Limb (tissue), 2 donors: Measurements from ENCODE around the gene GLYATL1B.
"Not testable (repeated sequence)": the region's sequence is repeated elsewhere in the genome, so short reads cannot be mapped to it uniquely, and the experiment has no call there.

ENCODE experiments used
- DNase-seq, 2 donors: peaks; one replicate each; pipeline ENCODE4 v3.0.0-alpha.2; 2016; ENCODE audit errors: extremely low spot score in 2 of 2

Gene GLYATL1B

DNA sequence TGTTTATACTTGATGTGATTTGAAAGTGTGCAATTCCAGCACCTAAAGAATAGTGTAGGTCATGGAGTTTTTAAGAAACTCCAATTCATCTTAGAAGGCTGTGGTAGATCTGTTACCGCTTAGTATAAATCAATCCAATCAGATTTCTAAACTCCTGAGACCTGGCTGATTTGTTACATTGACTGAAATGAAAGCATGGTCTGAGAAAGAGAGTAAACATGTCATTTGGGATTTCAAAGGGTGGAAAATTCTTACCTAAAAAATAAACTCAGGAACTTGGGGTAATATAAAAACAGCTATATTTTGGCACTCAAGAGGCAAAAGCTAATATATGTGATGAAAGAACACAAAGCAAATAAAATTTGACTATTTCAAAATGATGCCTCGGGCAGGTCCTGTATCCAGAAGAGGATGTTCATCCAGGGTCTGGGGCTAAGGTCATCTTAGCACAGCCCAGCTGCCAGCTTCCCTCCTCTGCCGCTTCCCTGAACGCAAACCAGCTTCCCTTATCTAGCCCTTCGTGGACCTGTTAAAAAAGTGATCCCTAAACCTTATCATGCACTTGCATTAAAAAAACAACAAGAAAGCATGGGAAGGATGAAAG, 10.0 kb downstream of the GLYATL1B start:
- not testable (repeated sequence) for DNase-seq

DNA sequence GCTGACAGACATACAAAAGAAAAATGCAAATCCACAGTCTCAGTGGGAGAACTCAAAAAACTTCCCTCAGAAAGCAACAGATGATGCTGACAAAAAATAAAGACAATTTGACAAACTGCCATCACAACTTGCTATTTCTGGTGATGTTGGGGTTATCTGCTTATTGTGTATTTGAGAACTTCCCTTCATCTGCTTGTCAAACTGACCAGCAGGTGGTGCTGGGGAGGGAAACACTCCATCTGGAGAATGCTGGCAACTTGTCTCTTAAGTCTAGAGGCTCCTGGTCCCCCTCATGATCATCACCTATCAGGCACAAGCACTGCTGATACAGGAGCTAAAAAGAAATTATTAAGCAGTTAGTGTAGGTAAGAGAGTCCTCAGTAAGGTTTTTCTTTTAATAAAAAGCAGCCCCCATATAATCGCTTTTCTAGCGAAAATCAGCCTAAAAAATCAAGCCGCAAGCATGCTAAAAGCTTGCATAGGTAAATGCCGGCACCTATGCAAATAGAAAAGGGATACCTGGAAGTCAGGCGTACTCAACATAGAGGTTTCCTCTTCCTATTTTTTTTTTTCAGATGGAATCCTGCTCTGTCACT, 11.1 kb downstream of the GLYATL1B start:
- peak in 1 of 2 donors; percentile 60 for DNase-seq

DNA sequence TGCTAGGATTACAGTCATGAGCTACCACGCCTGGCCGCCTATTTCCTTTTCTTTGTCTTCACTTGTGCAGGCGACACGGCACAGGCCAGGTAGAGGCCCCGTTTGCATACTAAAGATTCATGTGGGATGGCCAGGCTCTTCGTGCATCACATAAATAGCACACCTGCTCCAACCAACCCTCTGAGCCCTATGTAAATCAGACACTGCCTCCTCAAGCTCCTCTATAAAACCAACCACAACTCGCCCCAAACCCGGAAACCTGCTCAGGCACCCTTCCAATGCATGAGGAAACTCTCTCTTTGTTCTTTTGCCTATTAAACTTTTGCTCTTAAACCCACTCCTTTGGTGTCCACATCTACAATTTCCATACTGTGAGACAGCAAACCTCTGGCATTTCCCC, 11.8 kb downstream of the GLYATL1B start:
- DNase-seq: not testable (repeated sequence)

DNA sequence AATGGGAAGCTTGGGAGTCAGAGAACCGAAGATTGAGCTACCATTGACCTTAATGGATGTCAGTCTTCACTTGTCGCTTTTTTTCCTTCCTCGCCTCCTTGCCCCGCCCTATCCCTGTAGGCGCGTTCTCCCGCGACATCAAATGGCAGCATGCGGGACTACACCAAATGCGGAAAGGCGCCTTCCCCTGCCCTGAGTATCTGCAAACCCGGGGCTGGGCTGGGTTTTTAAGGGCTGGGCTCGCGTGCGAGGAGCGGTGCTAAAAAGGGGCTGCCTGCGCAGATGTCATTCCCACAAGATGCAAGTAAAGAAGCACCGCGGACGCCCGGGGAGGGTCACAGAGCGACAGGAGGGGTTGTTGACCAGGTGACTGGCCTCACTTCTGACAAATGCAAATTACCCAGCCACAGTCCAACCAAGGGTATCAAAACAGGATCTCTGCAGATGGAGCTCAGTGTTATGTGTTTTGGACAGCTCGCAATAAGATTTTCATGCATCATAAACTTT, 16.2 kb downstream of the GLYATL1B start:
- peak; percentile 5 to 54 for DNase-seq

DNA sequence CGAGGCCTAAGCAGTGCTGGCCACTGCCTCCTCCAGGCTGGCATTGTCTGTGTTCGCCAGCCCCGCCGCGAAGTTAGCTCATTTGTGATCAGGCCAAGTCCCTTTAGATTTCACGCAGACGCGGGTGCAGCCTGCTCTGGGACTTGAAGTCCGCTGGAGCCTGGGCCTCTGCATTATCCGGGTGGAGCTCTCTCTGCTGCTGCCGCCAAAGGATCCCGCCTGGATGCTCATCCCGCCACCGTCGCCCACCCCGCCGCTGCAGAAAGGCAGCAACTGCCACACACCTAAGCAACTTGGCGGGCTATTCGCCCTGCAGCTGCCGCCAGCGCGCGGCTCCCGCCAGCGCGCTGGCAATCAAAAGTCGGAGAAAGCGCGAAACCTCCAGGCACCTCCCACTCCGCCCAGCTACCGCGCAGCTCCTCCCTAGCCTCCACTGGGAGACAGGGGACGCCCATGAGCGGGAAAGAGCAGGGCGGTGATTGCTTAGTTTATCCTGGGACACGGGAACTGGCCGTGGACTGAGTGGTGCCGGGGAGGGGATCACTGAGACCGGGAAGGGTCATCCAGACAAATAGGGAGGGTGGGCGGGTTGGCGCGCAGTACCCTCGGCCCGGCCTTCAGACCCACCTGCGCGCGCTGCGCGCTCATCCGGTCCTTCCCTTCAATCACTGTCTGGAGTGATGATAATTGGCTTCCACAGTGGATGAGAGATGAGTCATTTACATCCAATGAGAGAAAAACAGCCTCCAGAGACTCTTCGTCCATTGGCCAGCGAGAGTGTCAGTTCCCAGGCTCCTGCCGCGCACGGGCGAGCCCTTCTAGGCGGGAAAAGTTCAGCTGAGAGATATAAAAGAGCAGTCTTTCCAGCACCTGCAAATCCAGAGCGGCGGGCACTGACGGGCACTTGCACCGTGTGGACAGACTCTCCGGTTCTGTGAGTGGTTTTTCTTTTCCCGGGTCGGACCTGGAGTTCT, 20.5 kb downstream of the GLYATL1B start, which contains the start of gene FAM111B:
FAM111B (plus strand) TSS at position 875 of the 974 bp plus-strand sequence. CDS start 2,389 bp downstream, outside the sequence.
- DNase-seq: peak; percentile 82 to 90

DNA sequence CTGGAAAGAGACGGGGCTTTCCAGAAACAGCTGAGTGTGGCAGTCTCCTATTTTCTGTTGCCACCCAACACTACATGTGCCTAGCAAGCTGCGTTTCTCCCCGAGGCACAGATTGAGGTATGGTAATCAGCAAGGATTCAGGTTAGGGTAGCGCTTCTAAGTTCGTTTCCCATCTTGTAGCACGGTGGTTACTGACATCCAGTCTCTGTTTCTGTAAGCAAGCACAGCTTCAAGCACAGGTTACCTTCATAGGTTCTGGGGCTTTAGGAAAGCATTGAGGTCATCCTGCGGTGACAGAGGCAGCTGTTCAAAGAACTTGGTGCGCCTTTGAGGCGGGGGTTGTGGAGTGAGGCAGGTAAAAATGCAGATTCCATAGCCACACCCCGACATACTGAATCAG, 21.6 kb downstream of the GLYATL1B start:
- peak in 1 of 2 donors; percentile 2 for DNase-seq

DNA sequence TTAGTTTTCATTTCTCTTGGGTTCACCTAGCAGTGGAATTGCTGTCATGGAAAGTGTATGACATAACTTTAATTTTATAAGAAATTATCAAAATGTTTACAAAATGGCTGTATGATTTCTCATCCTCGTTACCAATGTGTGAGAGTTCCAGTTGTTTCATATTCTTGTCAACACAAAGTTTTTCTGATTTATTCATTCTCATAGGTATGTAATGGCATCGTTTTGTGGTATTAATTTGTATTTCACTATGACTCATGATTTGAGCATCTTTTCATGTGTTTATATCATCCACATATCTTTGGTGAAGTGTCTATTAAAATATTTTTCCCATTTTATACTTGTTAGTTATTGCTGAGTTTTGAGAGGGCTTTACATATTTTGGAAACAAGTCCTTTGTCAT, 26.4 kb downstream of the GLYATL1B start:
- DNase-seq: no peak

DNA sequence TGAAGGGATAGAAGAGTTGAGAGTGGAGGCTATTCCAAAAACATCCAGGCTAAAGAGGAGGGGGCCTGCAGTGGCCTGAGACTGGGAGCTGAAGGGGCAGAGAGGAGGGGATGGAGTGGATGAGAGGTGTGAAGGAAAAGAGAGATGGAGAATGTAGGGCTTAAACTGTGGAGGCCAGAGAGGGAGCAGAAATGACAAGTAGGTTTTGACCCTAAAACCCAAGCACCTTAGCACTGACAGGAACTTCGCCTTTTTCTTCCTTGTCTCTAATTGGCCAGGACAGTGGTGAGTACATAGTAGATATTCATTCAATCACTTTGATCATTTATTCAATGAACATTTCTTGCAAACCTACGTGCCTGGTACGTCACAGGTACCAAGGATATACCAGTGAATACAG, 28.2 kb downstream of the GLYATL1B start:
- no peak for DNase-seq

DNA sequence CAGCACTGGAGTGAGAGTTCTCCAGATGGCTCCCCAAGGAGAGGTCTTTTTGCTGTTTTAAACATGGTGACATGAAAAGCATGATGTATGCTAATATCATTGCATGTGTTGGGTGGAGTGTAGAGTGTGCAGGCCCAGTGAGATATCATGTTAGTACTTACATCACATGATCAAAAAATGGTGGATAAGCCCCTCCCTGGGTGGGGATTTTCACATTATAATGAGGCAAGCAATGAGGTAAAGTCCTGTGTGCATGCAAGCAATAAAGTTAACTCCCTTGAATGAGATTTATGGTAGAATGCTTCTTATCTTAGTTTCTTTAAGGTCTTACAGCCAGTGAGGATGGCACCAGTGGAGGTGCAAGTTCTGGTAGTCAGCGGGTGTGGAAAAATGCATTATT, 29.4 kb downstream of the GLYATL1B start:
- no peak for DNase-seq

DNA sequence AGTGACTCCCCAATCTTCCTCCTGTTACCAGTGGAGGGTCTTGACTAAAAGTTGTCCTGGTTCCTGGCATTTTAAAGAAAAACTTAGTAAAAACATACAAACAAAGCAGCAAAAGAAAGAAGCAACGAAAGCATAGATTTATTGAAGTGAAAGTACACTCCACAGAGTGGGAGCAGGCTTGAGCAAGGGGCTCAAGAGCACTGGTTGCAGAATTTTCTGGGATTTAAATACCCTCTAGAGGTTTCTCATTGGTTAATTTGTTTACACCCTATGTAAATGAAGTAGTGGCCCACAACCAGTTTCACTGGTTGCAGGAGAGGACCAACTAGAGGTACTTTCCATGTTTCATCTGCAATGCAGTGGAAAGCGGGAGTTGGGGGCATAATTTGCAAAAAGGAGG, 31.7 kb downstream of the GLYATL1B start:
- no peak for DNase-seq

DNA sequence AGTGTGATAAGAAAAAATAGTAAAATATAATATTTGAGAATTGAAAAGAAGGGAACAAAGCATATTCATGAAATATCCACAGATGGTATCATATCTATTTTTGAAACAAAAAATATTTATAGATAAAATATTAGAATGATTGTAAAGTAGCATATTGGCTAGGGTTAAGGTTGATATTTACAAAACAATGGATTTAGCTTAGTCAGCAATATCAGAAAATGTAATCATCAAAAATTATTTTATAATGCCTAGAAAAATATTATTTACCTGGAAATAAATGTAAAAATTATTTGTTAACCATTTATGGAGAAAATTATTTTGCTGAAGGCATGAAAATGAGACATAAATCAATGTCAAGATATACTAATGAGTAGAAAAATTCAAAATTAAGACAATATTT, 33.7 kb downstream of the GLYATL1B start:
- no peak for DNase-seq

DNA sequence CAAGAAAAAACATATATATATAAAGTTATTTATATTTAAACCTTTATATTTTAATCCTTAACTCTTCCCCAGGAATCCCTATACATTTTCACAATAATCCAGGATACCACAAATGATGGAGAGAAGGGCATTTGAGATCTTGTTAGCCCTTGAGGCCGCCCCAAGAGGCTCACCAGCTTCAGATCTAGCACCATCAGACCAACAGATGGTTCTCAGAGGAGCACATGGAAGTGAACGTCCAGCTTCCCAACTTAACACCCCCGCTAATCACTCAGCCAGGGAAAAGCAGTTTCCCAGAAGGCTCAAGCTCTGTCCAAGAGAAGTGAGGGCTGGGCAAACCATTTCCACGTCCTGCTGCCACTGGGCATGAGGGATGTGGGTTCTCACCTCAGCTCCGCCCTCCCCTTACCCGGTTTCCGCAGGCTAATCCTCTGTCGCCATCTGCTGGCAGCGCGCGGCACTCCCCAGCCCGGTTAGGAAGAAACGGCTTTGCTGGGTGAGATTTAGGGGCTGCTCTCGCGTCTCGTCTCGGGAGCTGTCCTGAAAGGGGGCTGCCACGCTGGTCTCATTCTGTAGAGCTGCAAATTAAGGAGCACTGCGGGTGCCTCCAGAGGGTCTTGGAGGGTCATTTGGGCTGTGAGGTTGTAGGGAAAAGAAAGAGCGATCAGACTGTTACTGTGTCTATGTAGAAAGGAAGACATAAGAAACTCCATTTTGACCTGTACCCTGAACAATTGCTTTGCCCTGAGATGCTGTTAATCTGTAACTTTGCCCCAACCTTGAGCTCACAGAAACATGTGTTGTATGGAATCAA, 49.7 kb downstream of the GLYATL1B start:
- DNase-seq: peak; percentile 75 to 91

DNA sequence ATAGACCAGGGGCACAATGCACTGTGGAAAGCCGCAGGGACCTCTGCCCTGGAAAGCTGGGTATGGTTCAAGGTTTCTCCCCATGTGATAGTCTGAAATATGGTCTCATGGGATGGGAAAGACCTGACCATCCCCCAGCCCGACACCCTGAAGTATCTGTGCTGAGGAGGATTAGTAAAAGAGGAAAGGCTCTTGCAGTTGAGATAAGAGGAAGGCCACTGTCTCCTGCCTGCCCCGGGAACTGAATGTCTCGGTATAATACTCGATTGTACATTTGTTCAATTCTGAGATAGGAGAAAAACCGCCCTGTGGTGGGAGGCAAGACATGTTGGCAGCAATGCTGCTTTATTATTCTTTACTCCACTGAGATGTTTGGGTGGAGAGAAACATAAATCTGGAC, 50.4 kb downstream of the GLYATL1B start:
- not testable (repeated sequence) for DNase-seq

DNA sequence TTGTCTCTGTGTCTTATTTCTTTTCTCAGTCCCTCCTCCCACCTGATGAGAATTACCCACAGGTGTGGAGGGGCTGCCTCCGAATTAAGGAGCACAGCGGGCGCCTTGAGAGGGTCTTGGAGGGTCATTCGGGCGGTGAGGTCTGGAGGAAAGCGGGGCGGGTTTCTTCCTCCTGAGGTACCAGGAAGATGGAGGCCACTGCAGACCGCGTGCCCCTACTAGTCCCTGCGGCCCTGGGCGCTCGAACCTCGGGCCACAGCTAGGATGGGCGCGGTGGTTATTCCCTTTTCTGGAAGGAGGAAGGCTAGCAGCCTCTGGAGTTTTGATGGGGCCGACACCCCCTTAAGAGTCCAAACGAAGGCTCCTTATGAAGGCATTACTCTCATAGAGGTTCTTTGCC, 51.1 kb downstream of the GLYATL1B start:
- no peak for DNase-seq

DNA sequence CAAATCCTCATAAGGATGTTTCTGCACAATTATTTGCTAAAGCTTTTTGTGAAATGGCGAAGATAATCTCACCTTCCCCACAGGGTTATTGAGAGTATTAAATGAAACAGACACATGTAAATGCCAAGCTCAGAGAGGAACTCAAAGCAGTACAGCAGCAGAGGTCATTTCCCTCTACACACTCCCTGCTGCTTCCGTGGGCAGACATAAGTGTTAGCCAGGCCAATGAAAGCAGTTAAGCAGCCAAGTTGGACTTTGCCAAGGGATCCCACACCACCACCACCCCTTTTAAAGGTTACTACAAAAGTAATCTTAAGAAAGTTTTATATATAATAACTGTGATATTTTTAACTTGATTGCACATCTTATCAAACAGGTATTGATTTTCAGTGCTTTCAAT, 52.5 kb downstream of the GLYATL1B start:
- DNase-seq: no peak

DNA sequence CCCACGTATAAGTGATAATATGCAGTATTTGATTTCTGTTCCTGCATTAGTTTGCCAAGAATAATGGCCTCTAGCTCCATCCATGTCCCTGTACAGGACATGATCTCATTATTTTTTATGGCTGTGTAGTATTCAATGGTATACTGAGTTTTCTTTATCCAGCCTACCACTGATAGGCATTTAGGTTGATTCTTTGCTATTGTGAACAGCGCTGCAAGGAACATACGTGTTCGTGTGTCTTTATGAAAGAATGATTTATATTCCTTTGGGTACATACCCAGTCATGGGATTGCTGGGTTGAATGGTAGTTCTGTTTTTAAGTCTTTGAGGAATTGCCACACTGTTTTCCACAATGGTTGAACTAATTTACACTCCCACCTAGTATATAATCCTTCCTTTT, 55.1 kb downstream of the GLYATL1B start:
- DNase-seq: no peak

DNA sequence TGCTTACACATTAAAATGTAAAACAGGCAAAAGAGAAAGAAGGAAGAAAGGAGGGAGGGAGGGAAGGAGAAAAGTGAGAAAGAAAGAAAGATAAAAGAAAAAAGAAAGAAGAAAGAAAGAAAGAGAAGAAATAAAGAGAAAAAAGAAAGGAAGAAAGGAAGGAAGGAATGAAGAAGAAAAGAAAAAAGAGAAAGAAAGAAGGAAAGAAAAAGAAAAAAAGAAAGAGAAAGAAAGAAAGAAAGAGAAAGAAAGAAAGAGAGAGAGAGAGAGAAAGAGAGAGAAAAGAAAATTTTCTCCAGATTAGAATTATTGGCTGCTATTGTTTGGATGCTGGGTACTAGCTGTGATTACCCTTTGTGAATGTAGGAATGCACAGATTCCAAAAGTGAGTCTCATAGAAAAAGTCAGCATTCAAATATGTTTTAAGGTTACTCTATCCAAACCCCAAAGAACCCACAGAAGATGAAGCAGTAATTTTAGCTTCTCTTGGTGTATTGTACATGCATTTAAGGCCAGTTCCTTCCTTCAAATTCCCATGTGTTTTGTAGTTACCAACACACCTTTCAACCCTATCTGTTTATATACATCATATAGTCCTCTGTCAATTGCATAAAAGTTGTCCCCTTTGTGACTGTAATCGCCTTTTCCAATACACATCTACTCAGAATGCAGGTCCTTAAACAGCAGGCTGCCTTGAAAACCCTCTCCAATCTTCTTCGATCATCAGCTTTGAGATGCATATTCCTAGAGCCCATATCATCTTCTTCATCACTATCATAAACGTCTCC, 55.8 kb downstream of the GLYATL1B start:
- DNase-seq: no peak

DNA sequence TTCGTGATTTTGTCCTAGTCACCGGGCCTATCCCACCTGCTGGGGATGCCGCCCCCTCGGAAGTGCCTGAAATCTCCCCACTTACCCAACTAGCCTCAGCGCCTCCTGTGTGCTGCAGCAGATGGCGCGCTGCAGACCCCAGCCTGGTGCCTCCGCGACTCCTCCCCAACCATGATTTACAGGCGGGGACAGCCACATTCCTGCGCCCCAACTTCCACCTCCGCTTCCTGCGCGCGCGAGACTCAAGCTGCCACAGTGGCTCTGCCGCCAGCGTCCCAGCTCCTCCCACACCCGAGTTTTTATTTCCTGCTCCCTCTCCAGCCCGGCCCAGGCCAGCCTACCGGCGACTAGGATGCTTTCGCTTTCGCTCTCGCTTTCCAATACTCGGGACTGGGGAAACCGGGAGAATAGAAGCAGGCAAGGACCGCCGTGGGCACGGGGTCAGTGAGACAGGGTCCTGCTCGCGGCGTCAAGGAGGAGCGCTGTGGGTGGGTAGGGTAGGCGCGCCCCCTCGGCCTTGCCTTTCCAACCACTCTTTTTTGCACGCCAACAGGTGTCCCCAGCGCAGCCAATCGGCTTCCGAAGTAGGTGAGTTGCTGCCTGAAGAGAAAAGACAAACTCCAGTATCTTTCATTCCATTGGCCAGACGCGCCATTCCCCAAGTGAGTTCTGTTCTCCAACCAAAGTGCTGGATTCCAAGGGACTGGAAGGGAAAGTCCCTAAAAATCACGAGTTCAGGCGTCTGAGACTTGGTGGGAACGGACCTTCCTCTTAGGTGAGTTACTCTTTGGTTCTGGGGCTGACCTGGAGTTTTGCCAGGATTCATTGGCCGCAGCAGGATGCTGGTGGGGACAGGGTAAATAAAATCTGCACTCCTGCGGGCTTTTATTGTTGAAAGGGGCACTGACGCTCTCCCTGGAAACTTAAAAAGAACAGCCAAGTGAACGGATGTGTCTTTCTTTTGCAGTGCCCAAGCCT, 56.7 kb downstream of the GLYATL1B start, which contains the start of gene FAM111A:
FAM111A (plus strand) TSS at position 327 of the 978 bp plus-strand sequence. CDS start 6,017 bp downstream, outside the sequence.
- peak; percentile 86 to 88 for DNase-seq

DNA sequence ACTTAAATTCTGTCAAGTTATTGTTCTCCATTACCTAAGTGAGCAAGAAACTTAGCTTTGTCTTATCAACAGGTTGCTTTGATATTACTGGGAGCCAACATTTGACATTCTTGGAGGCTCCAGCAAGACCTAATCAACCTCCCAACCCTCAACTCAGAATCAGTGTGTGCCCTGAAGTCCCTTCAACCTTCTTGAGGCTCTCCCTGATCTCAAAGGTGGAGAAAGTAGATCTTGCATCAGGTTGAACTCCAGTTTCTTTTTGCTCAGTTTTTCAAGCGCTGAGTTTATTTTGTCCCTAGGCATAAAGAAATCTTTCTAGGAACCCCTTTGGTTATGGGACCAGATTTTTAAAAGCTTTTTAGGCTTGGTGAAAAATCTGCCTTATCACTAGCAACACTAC, 58.0 kb downstream of the GLYATL1B start:
- DNase-seq: no peak
